ENCODE data around the gene OR10G3.
A peak's percentile ranks its signal among the peaks of the same experiment; 100 is the strongest.

OR10G3 gene

GRCh38 chr14:21535545-21536417 is 44.1 kb downstream of the OR10G3 start:
- no peak for DNase-seq

GRCh38 chr14:21534576-21534975 is 45.3 kb downstream of the OR10G3 start:
- DNase-seq: no peak

DNA sequence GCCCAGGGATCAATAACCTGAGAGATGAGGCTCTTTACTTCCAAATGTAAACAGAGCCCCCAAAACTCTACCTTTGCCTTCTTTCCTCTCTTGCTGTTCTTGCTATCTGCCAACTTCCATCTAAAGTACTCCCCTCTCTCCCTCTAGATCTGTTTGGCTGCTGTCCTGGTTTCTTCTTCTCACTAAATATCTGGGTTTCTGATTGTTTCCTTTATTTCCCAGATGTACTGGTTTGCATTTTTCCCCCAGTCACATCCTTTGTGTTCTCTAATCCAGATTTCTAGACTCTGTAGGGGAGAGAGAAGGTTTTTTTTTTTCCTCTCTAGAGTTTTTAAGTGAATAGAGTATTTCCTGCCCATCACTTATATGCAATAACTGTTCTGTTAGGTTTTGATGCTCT is 46.6 kb downstream of the OR10G3 start:
- DNase-seq: no peak

DNA sequence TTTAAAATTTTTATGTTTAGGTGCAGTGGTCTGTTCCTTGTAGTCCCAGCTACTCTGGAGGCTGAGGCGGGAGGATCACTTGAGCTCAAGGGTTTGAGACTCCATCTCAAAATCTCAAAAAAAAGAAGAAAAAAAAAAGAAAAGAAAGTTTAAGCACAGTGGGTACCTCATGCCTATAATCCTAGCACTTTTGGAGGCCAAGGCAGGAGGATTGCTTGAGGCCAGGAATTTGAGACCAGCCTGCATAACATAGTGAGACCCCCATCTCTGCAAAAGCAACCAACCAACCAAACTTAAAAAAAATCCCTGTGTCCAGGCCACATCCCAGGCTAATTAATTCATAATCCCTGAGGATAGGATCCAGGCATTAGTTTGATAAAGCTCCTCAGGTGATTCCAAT is 50.4 kb downstream of the OR10G3 start:
- DNase-seq: no peak

- DNase-seq: no peak
Measured at GRCh38 chr14:21528381-21529348, 51.2 kb downstream of the OR10G3 start.

- DNase-seq: no peak
Measured at GRCh38 chr14:21527318-21527679, 52.6 kb downstream of the OR10G3 start.

GRCh38 chr14:21526672-21527317 is 53.1 kb downstream of the OR10G3 start:
- DNase-seq: no peak

GRCh38 chr14:21525962-21526671 is 53.8 kb downstream of the OR10G3 start, which contains the start of gene SALL2:
Gene SALL2 (minus strand): TSS chr14:21526346. CDS start chr14:21526127, 219 bp downstream.
- DNase-seq: peak; percentile 32 to 70 (median 52)

- DNase-seq: peak in 1 of 5 experiments; percentile 19
Measured at GRCh38 chr14:21525571-21525961, 54.3 kb downstream of the OR10G3 start.

- no peak for DNase-seq
Measured at GRCh38 chr14:21524575-21525490, 55.0 kb downstream of the OR10G3 start.

DNA sequence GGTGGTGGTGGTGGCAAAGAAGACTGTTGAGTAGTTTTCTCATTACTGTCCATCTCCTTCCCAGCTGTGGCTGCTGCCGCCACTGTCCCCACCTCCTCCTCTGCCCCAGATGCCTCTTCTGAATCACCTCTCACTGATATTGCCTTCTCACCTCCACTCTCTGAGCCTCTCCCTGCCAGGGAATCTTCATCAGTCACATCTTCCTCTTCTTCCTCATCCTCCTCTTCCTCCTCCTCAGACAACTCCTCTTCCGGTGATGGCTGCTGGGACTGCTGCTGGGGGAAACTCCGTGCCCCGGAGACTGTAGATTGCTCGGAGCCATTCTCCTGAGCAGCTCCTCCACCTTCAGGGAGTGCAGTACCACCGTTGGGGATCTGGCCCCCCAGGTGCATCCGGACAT is 56.7 kb downstream of the OR10G3 start:
- no peak for DNase-seq

DNA sequence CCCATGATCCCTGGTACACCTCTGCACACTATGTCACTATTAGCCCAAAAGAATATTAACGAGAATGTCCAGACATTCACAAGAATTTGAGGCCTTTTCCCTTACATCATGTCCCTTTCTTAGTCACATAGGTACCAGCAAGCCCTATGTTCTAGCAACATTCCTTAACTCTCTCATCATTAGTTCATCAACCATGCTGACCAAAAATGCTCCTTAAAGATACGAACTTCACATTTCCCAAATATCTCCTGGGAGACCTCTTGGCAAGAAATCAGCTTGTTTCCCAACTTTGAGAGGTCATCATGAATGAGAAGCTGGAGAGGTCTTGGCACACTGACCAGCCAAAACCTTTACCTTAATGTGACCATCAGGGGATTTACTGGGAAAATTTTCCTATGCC is 58.4 kb downstream of the OR10G3 start:
- DNase-seq: no peak

- no peak for DNase-seq
Measured at GRCh38 chr14:21520767-21521166, 59.1 kb downstream of the OR10G3 start.

DNA sequence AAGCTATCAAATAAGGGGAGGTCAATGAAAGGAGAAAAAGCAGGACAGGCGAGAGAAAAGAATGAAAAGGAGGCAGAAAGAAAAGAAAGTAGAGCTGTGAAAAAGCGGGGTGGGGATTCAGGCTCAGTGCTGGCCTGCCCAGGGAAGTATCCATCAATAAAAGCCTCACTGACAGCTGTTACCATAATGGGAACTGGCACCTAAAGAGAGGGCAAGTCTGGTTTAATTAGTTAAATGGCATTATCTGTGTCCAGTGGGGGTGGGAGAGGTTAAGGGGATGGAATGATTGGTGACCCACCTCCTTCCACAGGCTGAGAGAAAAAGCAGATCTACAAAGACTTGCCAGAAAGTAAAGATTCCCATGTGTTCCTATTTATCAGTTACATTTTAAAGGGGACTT is 61.2 kb downstream of the OR10G3 start:
- DNase-seq: no peak
